Nephron progenitor cell (in vitro differentiated cells): Measurements from ENCODE around the gene CIB2.

Source experiments
- DNase-seq: peaks from one replicate; pipeline ENCODE4 v3.0.0; 2021
- H3K27ac Mint-ChIP-seq: 2 replicates; pipeline ENCODE4 v1.8.0; 2021; ENCODE audit warnings: mild to moderate bottlenecking, moderate library complexity, mixed read lengths
- H3K27me3 Mint-ChIP-seq: 2 replicates; pipeline ENCODE4 v1.8.0; 2021; ENCODE audit warnings: mild to moderate bottlenecking, low read depth, mixed read lengths; ENCODE audit not compliant: poor library complexity
- H3K36me3 Mint-ChIP-seq: 2 replicates; pipeline ENCODE4 v1.8.0; 2021; ENCODE audit warnings: low read depth, mixed read lengths
- H3K4me1 Mint-ChIP-seq: 2 replicates; pipeline ENCODE4 v1.8.0; 2021; ENCODE audit warnings: mixed read lengths
- H3K4me3 Mint-ChIP-seq: 2 replicates; pipeline ENCODE4 v1.8.0; 2021; ENCODE audit warnings: mild to moderate bottlenecking, moderate library complexity, mixed read lengths
- H3K9me3 Mint-ChIP-seq: 2 replicates; pipeline ENCODE4 v1.8.0; 2021; ENCODE audit warnings: mild to moderate bottlenecking, moderate library complexity, mixed read lengths
- CTCF ChIP-seq: fragments of 200-600 bp; sonication (generic); IDR thresholded peaks from 2 replicates; pipeline ENCODE4 v1.5.0; 2021; ENCODE audit warnings: antibody characterized with exemption

CIB2 gene

GRCh38 chr15:78131295-78132061, at the start of gene CIB2:
Gene CIB2 (minus strand): TSS chr15:78131445. CDS start chr15:78131215, 230 bp downstream.
- Mint-ChIP-seq H3K4me3 (peak within 1 kb of the TSS; percentile 85), H3K27me3 (no peaks in the 10 kb centered on the region), H3K9me3 (no peaks in the 10 kb centered on the region), H3K36me3 (peaks cover 4% of the 10 kb centered on the region), H3K27ac (peak within 1 kb of the TSS; percentile 69), H3K4me1 (peaks cover 66% of the 10 kb centered on the region)
- DNase-seq: peak; percentile 92
- peak; percentile 54 for TF ChIP-seq CTCF

GRCh38 chr15:78179906-78180305, 48.7 kb upstream of the CIB2 start:
- peaks cover 4% of the 10 kb centered on the region for H3K27me3 Mint-ChIP-seq
- no peak for TF ChIP-seq CTCF

GRCh38 chr15:78179286-78179840, 48.1 kb upstream of the CIB2 start:
- no peak for TF ChIP-seq CTCF
- Mint-ChIP-seq H3K36me3 (no peaks in the 10 kb centered on the region), H3K27me3 (peaks cover 4% of the 10 kb centered on the region), H3K9me3 (no peaks in the 10 kb centered on the region), H3K27ac (no peak overlapping the region), H3K4me1 (peaks cover 5% of the 10 kb centered on the region), H3K4me3 (no peak overlapping the region)
- DNase-seq: no peak

More at GRCh38 chr15:78179906-78180305, 48.7 kb upstream of the CIB2 start:
- no peaks in the 10 kb centered on the region for H3K9me3 Mint-ChIP-seq
- H3K4me1 Mint-ChIP-seq: peaks cover 5% of the 10 kb centered on the region
- H3K36me3 Mint-ChIP-seq: no peaks in the 10 kb centered on the region
- no peak overlapping the region for H3K27ac Mint-ChIP-seq
- DNase-seq: no peak
- H3K4me3 Mint-ChIP-seq: no peak overlapping the region

GRCh38 chr15:78178064-78178463, 46.8 kb upstream of the CIB2 start:
- H3K27me3 Mint-ChIP-seq: peaks cover 4% of the 10 kb centered on the region
- no peak for DNase-seq
- no peak for TF ChIP-seq CTCF
- no peaks in the 10 kb centered on the region for H3K9me3 Mint-ChIP-seq
- no peak overlapping the region for H3K4me3 Mint-ChIP-seq
- H3K27ac Mint-ChIP-seq: no peak overlapping the region
- peaks cover 5% of the 10 kb centered on the region for H3K4me1 Mint-ChIP-seq
- peaks cover 5% of the 10 kb centered on the region for H3K36me3 Mint-ChIP-seq

GRCh38 chr15:78177447-78177873, 46.2 kb upstream of the CIB2 start:
- peaks cover 7% of the 10 kb centered on the region for H3K27me3 Mint-ChIP-seq
- no peak overlapping the region for H3K4me3 Mint-ChIP-seq
- peaks cover 10% of the 10 kb centered on the region for H3K36me3 Mint-ChIP-seq
- H3K9me3 Mint-ChIP-seq: no peaks in the 10 kb centered on the region
- H3K4me1 Mint-ChIP-seq: peaks cover 1% of the 10 kb centered on the region
- peak; percentile 73 for DNase-seq
- TF ChIP-seq CTCF: peak; percentile 76
- no peak overlapping the region for H3K27ac Mint-ChIP-seq
